NCI-H1105 (cell line): ENCODE measurements around the gene TTC7B.
"Not testable (repeated sequence)": the region's sequence is repeated elsewhere in the genome, so short reads cannot be mapped to it uniquely, and the experiment has no call there.

Experiments used
- DNase-seq: peaks from one replicate; lab custom pipeline; 2025; lab: John Stamatoyannopoulos, UW

Gene TTC7B

GRCh38 chr14:90526536-90526935, 289.7 kb downstream of the TTC7B start:
- DNase-seq = not testable (repeated sequence)

- DNase-seq = not testable (repeated sequence)
Observed at GRCh38 chr14:90525353-90526028, 290.7 kb downstream of the TTC7B start.

- no peak for DNase-seq
Observed at GRCh38 chr14:90523961-90524875, 292.0 kb downstream of the TTC7B start.

GRCh38 chr14:90523544-90523943, 292.7 kb downstream of the TTC7B start:
- DNase-seq = no peak

GRCh38 chr14:90522571-90523191, 293.5 kb downstream of the TTC7B start:
- peak; percentile 98 for DNase-seq

GRCh38 chr14:90521930-90522483, 294.2 kb downstream of the TTC7B start:
- DNase-seq = no peak

GRCh38 chr14:90521084-90521929, 294.9 kb downstream of the TTC7B start:
- peak; percentile 27 for DNase-seq

- no peak for DNase-seq
Observed at GRCh38 chr14:90520326-90520725, 295.9 kb downstream of the TTC7B start.

- DNase-seq = no peak
Observed at GRCh38 chr14:90519262-90519920, 296.8 kb downstream of the TTC7B start.

GRCh38 chr14:90518941-90519256, 297.3 kb downstream of the TTC7B start:
- DNase-seq = no peak

- DNase-seq = no peak
Observed at GRCh38 chr14:90518069-90518940, 297.9 kb downstream of the TTC7B start.

GRCh38 chr14:90517076-90517841, 299.0 kb downstream of the TTC7B start:
- DNase-seq = peak; percentile 30

GRCh38 chr14:90514566-90514965, 301.7 kb downstream of the TTC7B start:
- DNase-seq = no peak

- peak; percentile 47 for DNase-seq
Observed at GRCh38 chr14:90514015-90514398, 302.2 kb downstream of the TTC7B start.

GRCh38 chr14:90513161-90514014, 302.8 kb downstream of the TTC7B start:
- peak; percentile 93 for DNase-seq

- DNase-seq = no peak
Observed at GRCh38 chr14:90512329-90512991, 303.8 kb downstream of the TTC7B start.

GRCh38 chr14:90511795-90512328, 304.4 kb downstream of the TTC7B start:
- DNase-seq = no peak

- no peak for DNase-seq
Observed at GRCh38 chr14:90511252-90511651, 305.0 kb downstream of the TTC7B start.
